Transverse colon (tissue), 3 donors: ENCODE data around the gene ING1.

Experiments
- EP300 ChIP-seq: sonication (generic); formaldehyde crosslinking; IDR thresholded peaks from one replicate; pipeline ENCODE4 v1.6.1; 2017; ENCODE audit warnings: antibody characterized with exemption, low read depth
- TF ChIP-seq, protein P1 (sequence below), 5 experiments: fragments of 200-600 bp in 3 of 5; fragments of 450-650 bp in 2 of 5; sonication (generic) in 3 of 5; IDR thresholded peaks; 1 replicate in 2 of 5; 2 replicates in 3 of 5; pipeline ENCODE4 v1.5.1; 2016 to 2017; ENCODE audit warnings: antibody characterized with exemption in 5 of 5, inconsistent platforms in 3 of 5, mild to moderate bottlenecking in 2 of 5, moderate library complexity in 1 of 5

- TF ChIP-seq EP300: no peak
- TF ChIP-seq, protein P1, sequence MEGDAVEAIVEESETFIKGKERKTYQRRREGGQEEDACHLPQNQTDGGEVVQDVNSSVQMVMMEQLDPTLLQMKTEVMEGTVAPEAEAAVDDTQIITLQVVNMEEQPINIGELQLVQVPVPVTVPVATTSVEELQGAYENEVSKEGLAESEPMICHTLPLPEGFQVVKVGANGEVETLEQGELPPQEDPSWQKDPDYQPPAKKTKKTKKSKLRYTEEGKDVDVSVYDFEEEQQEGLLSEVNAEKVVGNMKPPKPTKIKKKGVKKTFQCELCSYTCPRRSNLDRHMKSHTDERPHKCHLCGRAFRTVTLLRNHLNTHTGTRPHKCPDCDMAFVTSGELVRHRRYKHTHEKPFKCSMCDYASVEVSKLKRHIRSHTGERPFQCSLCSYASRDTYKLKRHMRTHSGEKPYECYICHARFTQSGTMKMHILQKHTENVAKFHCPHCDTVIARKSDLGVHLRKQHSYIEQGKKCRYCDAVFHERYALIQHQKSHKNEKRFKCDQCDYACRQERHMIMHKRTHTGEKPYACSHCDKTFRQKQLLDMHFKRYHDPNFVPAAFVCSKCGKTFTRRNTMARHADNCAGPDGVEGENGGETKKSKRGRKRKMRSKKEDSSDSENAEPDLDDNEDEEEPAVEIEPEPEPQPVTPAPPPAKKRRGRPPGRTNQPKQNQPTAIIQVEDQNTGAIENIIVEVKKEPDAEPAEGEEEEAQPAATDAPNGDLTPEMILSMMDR (IDR thresholded peaks at IDR 0.05): no peak
Observed at GRCh38 chr13:110760611-110761010, 47.1 kb downstream of the ING1 start.
